Thoracic aorta (tissue), 2 donors: ENCODE data around the gene CD47. TPM values are rescaled to one million over a fixed set of nuclear protein-coding genes. Genes with fewer than 3 reads are reported as not detected.

ENCODE experiments used
- ATAC-seq: fragments of 150-250 bp; one replicate; pipeline ENCODE4 v1.8.0; 2017; ENCODE audit warnings: low read depth; ENCODE audit not compliant: insufficient number of reproducible peaks, low FRiP score
- DNase-seq: peaks from one replicate; pipeline ENCODE4 v3.0.0-alpha.2; 2020; ENCODE audit warnings: low spot score
- H3K27ac ChIP-seq, 2 donors: fragments of 200-600 bp; sonication (generic); 1 replicate in 1 of 2; 2 replicates in 1 of 2; pipeline ENCODE4 v1.5.1; 2016; ENCODE audit warnings: mild to moderate bottlenecking in 2 of 2, moderate library complexity in 2 of 2
- H3K27me3 ChIP-seq: fragments of 200-600 bp; sonication (generic); replicated peaks from 2 replicates; pipeline ENCODE4 v1.6.0; 2016; ENCODE audit warnings: mild to moderate bottlenecking; ENCODE audit not compliant: insufficient read depth
- H3K36me3 ChIP-seq: fragments of 200-600 bp; sonication (generic); one replicate; pipeline ENCODE4 v1.5.1; 2016
- H3K4me1 ChIP-seq, 2 donors: fragments of 200-600 bp; sonication (generic); 1 replicate in 1 of 2; 2 replicates in 1 of 2; pipeline versions ENCODE4 v1.5.1 to v1.6.0; 2016; ENCODE audit warnings: low read depth in 2 of 2, mild to moderate bottlenecking in 1 of 2; ENCODE audit not compliant: control insufficient read depth in 1 of 2
- H3K4me3 ChIP-seq: fragments of 200-600 bp; sonication (generic); 2 replicates; pipeline ENCODE4 v1.5.1; 2016; ENCODE audit warnings: mild to moderate bottlenecking
- H3K9me3 ChIP-seq: fragments of 200-600 bp; sonication (generic); 2 replicates; pipeline ENCODE4 v1.5.1; 2016
- CTCF ChIP-seq: fragments of 200-600 bp; sonication (generic); IDR thresholded peaks from one replicate; pipeline ENCODE4 v1.5.1; 2019; ENCODE audit warnings: antibody characterized with exemption
- total RNA-seq, 2 donors: library from RNA; depleted of rRNA; stranded (reverse); fragments of >200 nt; gene quantifications; one replicate each; pipeline versions ENCODE4 v1.1.0 to v1.2.3, GENCODE V29; 2016

Gene CD47
- total RNA-seq, 2 donors from 2014 or later = 70.1 to 80.4 TPM

GRCh38 chr3:108042300-108042699 lies 48.5 kb downstream of the CD47 start:
- no peaks in the 10 kb centered on the region for H3K27me3 ChIP-seq
- no peaks in the 10 kb centered on the region for H3K36me3 ChIP-seq
- H3K4me1 ChIP-seq = no peaks in the 10 kb centered on the region
- H3K4me3 ChIP-seq = no peak overlapping the region
- no peak overlapping the region for H3K27ac ChIP-seq
- TF ChIP-seq CTCF = no peak
- ATAC-seq (no peak), DNase-seq (no peak)
- H3K9me3 ChIP-seq = no peaks in the 10 kb centered on the region

- H3K27me3 ChIP-seq = no peaks in the 10 kb centered on the region
- no peak overlapping the region for H3K27ac ChIP-seq
- no peak for DNase-seq
- ATAC-seq = no peak
- no peaks in the 10 kb centered on the region for H3K9me3 ChIP-seq
- no peaks in the 10 kb centered on the region for H3K4me1 ChIP-seq
- no peaks in the 10 kb centered on the region for H3K36me3 ChIP-seq
- no peak overlapping the region for H3K4me3 ChIP-seq
- no peak for TF ChIP-seq CTCF
Measured at GRCh38 chr3:108041253-108041652, 49.6 kb downstream of the CD47 start.

GRCh38 chr3:108037770-108038169 lies 53.1 kb downstream of the CD47 start:
- no peaks in the 10 kb centered on the region for H3K9me3 ChIP-seq
- no peak overlapping the region for H3K27ac ChIP-seq
- H3K36me3 ChIP-seq = no peaks in the 10 kb centered on the region
- DNase-seq (no peak), ATAC-seq (no peak)
- H3K4me3 ChIP-seq = no peak overlapping the region
- no peaks in the 10 kb centered on the region for H3K4me1 ChIP-seq
- TF ChIP-seq CTCF = no peak
- H3K27me3 ChIP-seq = no peaks in the 10 kb centered on the region

GRCh38 chr3:108036984-108037741 lies 53.7 kb downstream of the CD47 start:
- no peak for TF ChIP-seq CTCF
- Histone ChIP-seq H3K27me3 (no peaks in the 10 kb centered on the region), H3K27ac (no peak overlapping the region), H3K4me3 (no peak overlapping the region), H3K9me3 (no peaks in the 10 kb centered on the region), H3K36me3 (no peaks in the 10 kb centered on the region), H3K4me1 (no peaks in the 10 kb centered on the region)
- DNase-seq (no peak), ATAC-seq (no peak)

GRCh38 chr3:108036401-108036800 lies 54.4 kb downstream of the CD47 start:
- TF ChIP-seq CTCF = no peak
- Histone ChIP-seq H3K9me3 (no peaks in the 10 kb centered on the region), H3K4me1 (no peaks in the 10 kb centered on the region), H3K36me3 (no peaks in the 10 kb centered on the region), H3K4me3 (no peak overlapping the region), H3K27me3 (no peaks in the 10 kb centered on the region), H3K27ac (no peak overlapping the region)
- DNase-seq (no peak), ATAC-seq (no peak)
